ENCODE data around the gene TTC34. TPM values are rescaled to one million over a fixed set of nuclear protein-coding genes. Genes with fewer than 3 reads are reported as not detected.

TTC34 gene
- total RNA-seq, 1 donor from 2014 or later, result 1.8 TPM

Other genes starting within 250 kb of the TTC34 start
- 207 and 209 TPM in 2 replicates for gene TNFRSF14, start 245.3 kb downstream of the TTC34 start, total RNA-seq
- 42.3 and 43.5 TPM in 2 replicates for gene PRXL2B, start 214.9 kb downstream of the TTC34 start, total RNA-seq
- gene MMEL1, start 168.7 kb downstream of the TTC34 start, total RNA-seq, result 0.54 and 0.83 TPM in 2 replicates
- gene ACTRT2, start 219.8 kb upstream of the TTC34 start, total RNA-seq, result not detected in 2 replicates

Data from activated CD4-positive, alpha-beta T cell treated with anti-CD3 and anti-CD28 coated beads, Interleukin-2, amount 10 ng/mL, durations not matched to agents 24 days and 14 days (primary cell).